ENCODE results near the gene TINAGL1.

The TINAGL1 gene

DNA sequence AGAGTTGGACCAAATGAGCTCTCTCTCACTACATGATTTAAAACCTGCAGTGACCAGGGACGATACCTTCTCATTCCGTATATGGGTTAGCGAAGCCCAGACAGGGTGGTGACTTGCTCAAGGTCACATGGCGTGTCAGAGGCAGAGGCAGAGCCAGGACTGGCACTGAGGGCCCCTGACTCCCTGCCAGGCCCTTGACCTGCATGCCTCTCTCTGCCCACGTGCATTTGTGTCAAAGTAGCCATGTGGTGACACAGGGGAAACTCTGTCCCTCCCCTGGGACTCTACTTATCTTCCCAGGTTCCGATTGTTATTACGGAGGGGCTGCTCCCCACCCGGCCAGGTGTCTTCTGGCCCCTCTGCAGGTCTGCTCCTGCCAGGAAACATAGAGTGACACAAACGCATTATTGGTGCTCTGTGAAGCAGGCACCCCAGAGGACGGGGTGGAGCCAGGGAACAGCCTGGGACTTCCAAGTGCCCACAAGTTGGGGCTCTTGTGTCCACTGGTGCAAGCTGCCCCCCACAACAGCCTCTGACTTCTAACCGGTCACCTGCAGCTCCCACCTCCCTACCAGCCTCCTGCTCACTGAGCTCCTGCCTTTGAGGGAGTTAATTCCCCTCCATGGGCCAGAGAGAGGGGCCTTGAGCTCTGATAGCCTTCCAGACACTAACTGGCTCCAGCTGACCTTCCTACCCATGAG, 7.3 kb upstream of the TINAGL1 start:
- DNase-seq: no peak

DNA sequence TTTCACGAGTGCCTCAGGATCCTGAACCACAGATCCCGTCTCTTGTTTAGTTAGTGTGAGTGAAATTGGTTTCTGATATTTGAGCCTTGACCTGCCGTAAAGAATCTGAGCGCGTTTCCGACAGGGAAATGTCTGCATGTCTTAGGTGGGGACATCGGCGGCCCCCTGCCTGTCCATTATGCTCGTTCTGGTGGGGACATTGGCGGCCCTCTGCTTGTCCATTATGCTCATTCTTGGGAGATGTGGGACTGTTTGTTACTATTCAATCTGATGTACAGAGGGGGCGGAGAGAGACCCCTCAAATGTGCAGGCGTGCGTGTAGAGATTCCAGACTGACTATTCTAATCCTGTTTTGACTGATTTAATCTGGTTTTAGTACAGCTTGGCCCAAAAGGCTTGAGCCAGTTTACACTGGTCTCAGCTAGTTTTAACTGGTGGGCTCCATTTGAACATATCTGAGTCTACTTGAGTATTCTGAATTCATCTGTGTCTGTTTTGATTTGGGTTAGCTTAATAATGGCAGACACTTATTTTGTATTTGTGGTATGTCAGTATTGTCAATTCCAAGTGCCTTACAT, 6.6 kb upstream of the TINAGL1 start:
- DNase-seq: no peak

DNA sequence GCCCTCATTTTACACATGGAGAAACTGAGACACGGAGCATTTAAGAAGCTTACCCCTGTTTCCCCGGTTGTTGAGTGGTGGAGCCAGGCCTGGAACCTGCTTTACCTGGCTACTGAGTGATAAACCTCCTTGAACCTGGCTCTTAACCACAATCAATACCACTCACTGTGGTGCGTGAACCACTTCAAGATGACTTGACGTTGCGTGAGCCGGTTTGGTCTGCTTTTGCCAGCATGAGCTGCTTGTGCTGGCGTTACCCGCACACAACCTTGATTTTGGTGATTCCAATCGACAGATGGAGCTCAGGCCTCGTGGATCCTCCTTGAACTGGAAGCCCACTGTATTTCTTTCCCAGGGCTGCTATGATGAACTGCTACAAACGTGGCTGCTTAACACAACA, 6.1 kb upstream of the TINAGL1 start:
- no peak for DNase-seq

DNA sequence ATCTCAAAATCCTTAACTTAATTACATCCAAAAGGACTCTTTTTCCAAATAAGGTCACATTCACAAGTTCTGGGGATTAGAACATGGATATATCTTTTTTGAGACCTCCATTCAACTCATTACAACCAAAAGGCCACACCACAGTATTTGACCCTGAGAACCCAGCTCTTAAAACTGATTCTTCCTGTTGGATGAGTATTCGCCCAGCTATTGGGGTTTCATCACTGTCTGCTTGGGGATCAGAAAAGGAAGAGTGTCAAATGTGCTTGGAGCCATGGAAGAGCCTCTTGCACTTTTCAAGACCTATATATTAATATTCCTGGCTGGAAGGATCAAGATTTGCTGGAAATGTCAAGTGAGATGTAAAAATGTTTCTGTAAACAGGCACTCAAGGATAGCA, 5.4 kb upstream of the TINAGL1 start:
- DNase-seq: no peak

DNA sequence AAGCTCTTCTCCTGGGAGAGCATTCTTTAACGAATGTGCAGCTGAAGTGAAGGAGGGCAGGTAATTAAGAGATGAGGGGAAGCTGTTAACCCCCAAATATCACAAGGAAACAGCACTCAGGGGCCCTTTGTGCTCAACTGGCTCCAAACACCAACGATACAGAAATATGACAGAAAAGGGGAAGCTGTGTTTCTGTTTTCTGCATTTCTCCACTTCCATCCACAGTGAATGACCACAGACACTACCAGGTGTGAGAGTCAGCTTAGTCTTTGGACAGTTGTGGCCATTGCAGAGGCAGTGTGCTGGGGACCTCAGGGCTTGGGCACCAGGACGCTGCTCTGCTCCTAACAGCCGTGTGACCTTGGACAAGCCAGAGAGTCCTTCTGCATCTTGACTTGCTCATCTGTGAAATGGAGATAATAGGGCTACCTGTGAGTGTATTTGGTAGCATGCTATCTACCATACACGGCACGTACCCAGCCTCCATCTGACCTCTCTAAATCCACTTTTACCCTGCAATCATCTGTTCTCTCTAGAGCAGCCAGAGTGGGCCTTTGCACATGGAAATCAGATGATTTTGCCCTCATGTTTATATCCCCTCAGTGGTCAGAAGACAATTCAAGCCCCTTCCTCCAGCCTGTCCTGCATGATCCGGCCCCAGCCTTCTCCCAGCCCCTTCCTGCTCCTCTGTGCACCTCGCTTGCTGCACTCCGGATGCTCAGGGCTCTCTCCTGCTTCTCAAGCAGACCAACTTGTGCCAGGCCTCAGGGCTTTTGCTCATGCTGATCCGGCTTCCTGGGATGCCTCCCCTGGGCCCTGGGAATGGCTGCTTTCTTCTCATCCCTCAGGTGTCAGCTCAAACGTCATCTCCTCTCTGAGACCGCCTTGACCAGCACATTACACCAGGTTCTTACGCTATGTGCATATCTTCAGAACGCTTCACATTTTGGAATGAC, 4.7 kb upstream of the TINAGL1 start:
- no peak for DNase-seq

DNA sequence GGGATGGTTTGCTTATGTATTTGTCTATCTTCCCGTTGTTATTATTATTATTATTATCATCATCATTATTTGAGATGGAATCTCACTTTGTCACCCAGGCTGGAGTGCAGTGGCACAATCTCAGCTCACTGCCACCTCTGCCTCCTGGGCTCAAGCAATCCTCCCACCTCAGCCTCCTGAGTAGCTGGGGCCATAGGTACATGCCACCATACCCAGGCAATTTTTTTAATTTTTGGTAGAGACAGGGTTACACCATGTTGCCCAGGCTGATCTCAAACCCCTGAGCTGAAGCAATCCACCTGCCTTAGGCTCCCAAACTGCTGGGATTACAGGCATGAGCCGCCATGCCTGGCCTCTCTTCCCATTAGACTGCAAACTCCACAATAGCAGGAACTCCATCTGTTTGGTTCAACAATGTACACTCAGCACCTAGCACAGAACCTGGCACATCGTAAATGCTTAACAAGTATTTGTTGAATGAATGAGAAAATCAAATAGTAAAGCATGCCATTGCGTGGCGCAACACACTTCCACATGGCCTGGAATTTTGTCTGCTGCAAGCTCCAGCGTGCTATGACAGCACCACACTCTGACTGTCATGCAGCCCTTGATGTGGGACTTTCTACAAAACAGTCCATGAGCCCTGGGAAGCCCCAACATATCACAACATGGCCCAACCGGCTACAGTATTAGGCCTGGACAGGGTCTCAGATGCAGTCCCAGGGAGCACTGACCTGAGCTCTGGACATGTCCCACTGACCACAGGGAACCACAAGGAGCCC, 3.8 kb upstream of the TINAGL1 start:
- no peak for DNase-seq

DNA sequence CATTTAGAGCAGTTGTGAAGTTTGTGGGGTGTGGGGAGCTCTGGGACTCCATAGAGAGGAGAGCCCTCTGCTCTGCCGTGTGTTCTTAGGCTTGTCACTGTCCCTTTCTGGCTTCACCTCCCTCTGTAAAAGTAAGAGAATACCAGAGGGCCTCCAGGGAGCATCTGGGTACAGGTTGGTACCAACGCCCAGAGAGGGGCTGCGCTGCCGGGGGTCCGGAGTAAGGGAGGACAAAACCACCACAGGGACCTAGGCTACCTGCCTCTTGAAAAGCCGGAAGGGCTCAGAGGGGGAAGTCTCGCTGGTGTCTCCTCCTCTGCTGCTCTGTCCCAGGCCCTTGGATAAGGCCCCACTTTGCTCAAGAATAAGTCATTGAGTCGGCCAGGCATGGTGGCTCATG, 3.1 kb upstream of the TINAGL1 start:
- DNase-seq: no peak

DNA sequence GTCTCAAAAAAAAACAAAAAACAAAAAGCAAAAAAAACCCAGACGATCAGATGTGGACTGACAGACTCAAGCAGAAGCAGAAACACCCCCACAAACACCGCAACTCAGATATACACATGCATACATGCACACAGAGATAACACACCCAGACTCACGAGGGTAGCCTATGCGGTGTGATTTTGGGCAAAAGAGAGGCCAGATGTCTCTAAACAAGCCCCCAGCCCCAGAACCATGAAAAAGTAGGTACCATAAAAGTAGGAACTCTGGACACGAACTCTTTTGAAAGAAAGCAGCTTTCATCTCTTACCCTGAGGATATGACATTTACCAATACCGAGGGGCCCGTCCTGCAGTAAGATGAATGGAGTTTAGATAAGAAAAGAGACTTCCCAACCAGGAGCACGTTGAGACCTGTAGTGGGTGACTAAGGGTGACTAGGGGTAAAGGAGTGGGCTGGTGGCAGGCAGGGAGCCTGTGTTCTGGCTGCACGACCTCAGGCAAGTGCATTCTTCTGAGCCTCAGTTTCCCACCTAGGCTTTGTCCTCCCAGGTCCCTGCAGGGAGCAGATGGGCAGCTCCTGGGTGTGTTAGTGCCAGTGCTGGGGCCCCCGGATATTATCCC, 1.5 kb upstream of the TINAGL1 start:
- DNase-seq: no peak

DNA sequence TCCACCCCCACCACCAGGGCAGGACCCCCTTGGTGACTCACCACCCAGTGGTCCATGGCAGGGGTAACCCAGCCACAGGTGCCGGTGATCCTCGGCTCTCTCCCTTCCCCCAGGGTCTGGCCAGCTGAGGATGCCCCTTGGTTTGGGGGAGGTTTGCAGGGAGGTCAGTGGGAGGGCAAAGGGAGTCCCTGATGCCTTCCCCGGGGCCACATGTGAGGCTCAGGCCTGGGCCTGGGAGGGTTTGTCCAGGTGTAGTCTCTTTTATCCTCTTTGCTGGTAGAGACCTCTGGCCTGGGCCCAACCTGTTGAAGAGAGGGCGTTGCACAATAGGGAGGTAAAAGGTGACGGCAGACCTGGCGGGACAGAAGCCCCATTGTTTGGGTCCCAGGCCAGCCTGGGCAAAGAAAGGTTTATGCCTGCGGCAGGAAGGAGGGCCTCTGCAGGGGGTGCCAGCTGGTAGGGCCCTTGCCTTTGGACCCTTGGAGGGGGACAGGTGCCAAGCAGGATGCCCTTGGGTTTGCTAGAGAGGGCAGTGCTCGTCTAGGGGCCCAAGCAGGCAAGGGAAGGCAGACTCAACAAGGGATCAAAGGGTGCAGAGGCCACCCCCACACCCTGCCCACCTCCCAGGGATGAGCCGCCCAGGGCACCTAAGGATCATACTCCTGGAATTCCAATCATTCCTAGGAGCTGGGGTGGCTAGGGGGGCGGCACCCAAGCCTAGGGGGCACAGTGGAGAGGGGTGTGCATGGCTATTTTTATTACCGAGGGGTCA, 760 bp upstream of the TINAGL1 start:
- no peak for DNase-seq

DNA sequence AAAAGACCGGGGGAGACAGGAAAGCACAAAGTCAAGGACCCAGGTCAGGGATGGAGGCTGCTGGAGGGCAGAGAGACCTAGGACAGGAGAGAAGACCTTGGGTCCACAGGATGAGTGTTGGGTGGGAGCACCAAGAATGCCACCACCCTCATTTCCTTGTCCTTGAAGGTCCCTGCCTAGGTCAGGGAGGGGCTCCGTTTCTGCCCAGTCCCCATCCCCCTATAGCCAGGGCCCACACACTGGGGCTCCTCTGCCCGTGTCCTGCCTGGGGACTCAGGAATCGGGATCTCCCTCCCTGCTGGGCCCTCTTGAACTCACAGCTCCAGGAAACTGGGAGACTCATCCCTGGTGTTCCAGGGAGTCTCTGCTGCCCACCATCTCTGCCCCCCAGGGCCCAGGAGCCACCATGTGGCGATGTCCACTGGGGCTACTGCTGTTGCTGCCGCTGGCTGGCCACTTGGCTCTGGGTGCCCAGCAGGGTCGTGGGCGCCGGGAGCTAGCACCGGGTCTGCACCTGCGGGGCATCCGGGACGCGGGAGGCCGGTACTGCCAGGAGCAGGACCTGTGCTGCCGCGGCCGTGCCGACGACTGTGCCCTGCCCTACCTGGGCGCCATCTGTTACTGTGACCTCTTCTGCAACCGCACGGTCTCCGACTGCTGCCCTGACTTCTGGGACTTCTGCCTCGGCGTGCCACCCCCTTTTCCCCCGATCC, 584 bp downstream of the TINAGL1 start:
- DNase-seq: no peak

DNA sequence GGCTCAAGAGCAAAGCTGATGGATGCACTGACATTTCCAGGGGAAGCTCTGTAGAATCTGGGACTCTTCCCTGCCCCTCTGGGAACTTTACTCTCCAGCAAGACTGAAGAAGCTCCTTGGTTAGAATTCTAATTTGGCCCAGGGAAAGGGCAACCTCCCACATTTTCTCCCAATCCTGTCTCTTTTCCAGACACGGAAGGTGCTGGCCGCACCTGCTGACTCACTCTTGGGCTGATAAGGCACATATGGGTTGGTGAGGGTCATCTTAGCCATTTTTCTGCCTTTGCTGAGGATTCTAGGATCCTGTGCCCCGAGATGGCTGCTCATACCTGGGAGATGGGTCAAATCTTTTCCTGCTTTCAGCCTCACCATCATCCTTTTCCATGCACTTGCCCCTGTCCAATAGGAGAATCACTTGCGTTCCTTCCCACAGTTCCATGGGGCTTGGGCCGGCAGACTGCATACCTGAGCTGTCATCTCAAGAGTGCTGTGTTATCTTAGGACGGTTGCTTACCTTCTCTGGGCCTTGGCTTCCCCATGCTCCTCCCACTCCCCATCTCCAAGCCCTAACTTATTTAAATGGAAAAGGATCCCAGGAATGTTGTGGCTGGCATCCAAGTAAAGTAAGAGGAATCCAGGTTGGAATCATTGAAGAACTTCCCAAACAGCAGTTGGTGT, 1.3 kb downstream of the TINAGL1 start:
- no peak for DNase-seq

DNA sequence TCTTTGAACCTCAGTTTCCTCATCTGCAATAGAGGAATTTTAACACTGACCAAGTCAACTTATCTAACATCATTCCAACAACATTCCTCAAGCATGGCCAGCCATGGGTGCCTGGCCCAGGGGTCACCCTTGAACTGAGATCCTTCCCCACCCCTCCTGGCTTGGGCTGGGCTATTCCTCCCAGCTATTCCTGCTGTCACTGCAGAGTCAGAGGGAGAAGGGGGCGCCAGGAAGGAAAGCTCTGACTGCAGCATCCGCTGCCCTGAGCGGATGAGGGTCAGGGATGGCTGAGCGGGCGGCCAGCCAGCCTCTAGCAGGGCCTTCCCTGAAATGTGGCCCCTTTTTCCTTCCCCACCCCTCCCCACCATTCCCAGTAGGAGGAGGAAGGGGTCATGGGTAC, 3.1 kb downstream of the TINAGL1 start:
- no peak for DNase-seq

DNA sequence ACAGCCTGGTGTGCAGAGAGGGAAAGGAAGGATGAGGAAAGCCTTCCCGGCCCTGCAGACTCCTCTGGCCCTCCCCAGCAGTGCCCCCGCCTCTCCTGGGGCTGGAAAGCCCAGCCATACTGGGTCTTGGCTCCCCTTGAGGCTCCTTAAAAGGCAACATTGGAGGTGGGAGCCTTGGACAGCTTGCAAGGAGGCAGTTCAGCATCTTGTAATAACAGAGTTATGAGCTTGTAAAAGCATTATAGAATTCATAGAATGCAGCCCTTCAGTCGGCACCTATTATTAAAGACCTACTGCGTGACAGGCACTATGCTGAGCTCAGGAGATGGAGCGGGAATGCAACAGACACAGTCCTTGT, 4.2 kb downstream of the TINAGL1 start:
- no peak for DNase-seq

DNA sequence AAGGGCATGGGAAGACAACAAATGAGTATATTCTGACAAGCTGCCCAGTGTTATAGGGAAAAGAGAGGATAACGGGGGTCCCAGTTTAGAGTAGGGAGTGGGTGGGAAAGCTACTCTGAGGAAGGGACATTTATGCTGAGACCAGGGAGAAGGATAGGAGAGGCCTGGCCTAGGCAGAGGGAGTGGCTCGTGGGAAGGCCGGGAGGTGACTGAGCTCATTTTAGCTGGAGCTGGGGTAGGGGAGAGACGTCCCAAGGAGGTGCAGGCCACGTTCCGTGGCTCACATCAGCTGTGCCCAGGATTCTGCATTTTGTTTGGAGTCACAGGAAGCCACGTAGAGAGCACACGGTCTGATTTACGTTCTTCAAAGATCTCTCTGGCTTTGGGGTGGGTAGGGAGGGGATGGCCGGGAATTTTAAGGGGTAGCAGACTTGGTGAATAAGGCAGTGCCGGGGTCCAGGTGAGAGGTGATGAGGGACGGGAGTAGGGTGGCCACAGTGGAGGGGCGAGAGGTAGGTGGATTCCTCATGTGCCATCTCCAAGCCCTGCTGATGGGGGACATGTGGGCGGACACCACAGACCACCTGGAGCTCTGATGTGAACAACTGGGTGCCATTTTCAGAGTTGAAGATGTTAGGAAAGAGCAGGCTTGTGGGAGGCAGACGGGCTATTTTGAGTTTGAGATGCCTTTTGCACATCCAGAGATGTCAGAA, 4.7 kb downstream of the TINAGL1 start:
- DNase-seq: no peak

DNA sequence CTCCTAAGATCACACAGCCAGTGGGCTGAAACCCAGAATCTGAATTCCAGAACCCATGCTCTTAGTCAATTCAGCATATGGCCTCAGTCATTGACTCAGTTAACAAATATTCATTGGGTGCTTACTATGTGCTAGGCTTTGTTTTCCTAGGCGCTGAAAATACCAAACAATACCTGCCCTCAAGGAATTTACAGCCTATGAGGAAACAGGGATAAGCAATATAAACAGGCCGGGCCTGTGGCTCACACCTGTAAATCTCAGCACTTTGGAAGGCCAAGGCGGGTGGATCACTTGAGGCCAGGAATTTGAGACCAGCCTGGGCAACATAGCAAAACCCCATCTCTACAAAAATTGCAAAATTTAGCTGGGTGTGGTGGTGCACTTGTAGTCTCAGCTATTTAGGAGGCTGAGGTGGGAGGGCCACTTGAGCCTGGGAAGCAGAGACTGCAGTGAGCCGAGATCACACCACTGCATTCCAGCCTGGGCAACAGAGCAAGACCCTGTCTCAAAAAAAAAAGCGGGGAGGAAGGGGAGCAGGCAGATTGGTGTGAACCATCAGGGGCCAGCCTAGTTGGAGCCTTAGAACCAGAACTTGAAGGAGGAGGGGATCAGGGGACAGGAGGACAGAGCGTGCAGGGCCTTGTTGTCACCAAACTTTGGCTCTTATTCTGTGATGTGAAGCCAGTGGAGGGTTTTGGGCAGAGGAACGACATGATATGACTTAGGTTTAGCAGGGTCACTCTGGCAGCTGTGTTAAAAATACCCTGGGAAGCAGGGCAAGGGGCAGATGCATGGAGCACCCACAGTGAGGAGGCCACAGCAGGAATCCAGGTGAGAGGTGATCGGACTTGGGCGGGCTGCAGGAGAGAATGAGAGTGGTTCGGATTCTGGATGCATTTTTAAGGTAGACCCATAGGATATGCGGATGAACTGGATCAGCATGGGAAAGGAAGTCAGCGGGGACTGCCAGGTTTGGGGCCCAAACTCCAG, 5.8 kb downstream of the TINAGL1 start:
- DNase-seq: no peak

DNA sequence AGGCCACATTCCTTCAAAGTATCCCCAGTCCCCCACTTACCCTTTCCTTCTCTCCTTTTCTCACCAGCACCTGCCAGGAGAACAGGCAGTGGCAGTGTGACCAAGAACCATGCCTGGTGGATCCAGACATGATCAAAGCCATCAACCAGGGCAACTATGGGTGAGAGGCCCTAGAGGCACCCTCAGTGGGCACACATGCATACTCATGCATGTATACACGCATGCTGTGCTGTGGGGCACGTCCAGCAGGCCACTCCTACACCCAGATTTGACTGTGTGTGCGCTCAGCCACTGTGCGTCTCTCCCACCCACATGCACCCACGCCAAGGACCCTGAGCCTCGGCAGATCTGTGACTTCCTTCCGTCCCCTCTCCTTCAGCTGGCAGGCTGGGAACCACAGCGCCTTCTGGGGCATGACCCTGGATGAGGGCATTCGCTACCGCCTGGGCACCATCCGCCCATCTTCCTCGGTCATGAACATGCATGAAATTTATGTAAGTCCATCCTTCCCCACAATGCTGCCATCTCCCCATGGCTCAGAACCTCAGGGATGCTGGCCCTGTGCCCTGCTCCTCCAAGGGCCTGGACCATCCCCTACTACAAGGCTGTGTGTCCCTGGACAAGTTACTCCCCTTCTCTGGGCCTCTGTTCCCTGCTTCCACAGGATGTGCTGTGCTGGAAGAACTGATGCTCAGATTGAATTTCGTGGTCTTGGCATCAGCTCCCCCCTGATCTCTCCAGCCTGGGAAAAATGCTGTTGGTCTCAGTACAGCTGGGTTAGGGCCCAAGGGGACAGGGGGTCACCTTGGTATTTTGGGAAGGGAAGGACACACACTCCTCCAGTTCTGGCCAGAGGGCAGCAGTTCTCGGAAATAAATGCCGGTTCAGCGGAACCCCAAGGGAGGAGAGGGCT, 7.0 kb downstream of the TINAGL1 start:
- DNase-seq: no peak
